Femur (tissue), 1 donor: ENCODE results near the gene RNPS1.
"Not testable (repeated sequence)": the region's sequence is repeated elsewhere in the genome, so short reads cannot be mapped to it uniquely, and the experiment has no call there.

Experiments used
- DNase-seq: peaks from one replicate; pipeline ENCODE4 v3.0.0-alpha.2; 2017

Gene RNPS1

GRCh38 chr16:2253293-2253692 is 14.6 kb downstream of the RNPS1 start:
- no peak for DNase-seq

DNA sequence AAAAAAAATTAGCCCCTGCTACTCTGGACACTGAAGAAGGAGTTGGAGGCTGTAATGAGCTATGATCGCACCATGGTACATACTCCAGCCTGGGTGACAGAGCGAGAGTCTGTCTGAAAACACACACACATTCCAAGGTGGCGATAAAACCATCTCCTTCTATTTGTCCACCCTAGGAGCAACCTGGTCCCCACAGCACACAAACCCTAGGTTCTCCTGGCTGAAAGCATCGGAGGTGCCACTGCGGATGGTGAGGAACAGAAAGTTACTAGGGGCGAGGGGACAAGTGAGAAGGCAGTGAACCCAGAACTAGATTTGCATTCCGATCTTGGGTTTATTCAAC is 15.1 kb downstream of the RNPS1 start:
- DNase-seq = no peak

GRCh38 chr16:2251296-2252111 is 16.4 kb downstream of the RNPS1 start, which contains the start of gene ECI1:
TSS of gene ECI1 (minus strand) at chr16:2251587. CDS start at chr16:2251566, 21 bp downstream.
- peak; percentile 96 for DNase-seq

- no peak for DNase-seq
These were observed 17.2 kb downstream of the RNPS1 start for GRCh38 chr16:2250652-2251295.

- no peak for DNase-seq
These were observed 21.5 kb downstream of the RNPS1 start for GRCh38 chr16:2246301-2246885.

- no peak for DNase-seq
These were observed 22.8 kb downstream of the RNPS1 start for GRCh38 chr16:2244926-2245795.

DNA sequence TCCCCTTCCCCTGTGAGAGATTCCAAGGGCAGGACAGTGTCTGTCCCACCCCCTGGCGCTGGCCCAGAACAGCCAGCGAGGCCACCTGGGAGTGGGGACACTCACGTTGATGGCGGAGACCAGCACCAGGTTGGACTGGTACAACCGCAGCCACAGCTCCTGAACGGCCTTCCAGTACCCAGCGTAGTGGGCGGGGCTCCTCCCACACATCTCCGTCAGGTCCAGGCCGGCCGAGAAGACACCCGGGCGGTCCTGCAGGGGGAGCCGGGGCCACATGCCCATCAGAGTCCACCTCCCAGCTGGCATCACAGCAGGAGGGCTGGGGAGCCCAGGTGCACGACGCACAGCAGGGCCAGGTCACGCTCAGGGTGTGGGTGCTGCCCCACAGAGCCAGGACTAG is 23.6 kb downstream of the RNPS1 start:
- no peak for DNase-seq

- no peak for DNase-seq
These were observed 24.1 kb downstream of the RNPS1 start for GRCh38 chr16:2243781-2244180.

DNA sequence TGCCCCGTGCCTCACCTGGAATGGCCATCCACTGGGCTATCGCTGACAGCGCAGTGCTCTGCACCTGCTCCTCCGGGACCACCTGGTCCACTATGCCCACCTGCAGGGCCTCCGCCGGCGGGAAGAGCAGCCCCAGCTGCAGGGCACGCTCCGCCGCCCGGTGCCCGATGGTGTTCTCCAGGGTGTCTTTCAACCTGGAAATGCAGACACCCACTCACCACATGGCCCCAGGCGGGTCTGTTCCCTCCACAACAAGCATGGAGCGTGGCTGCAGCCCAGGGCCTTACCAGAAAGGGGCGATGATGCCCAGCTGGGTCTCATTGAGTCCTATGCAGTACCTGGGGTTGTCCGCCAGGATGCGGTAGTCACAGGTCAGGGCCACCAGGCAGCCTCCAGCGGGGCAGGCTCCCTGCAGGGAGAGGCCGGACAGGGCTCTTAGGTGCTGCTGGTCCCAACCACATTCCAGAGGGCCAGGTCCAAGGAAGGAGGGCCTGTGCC is 24.8 kb downstream of the RNPS1 start:
- no peak for DNase-seq

GRCh38 chr16:2242598-2242997 is 25.3 kb downstream of the RNPS1 start:
- DNase-seq = no peak

DNA sequence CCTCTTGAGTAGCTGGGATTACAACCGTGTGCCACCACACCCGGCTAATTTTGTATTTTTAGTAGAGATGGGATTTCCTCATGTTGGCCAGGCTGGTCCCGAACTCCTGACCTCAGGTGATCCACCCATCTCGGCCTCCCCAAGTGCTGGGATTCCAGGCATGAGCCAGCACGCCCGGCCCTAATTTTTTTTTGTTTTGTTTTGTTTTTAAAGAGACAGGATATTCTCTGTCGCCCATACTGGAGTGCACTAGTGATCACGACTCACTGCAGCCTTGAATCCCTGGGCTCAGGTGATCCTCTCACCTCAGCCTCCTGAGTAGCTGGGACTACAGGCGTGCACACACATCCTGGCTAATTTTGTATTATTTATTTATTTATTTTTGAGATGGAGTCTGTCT is 27.6 kb downstream of the RNPS1 start:
- DNase-seq = not testable (repeated sequence)

DNA sequence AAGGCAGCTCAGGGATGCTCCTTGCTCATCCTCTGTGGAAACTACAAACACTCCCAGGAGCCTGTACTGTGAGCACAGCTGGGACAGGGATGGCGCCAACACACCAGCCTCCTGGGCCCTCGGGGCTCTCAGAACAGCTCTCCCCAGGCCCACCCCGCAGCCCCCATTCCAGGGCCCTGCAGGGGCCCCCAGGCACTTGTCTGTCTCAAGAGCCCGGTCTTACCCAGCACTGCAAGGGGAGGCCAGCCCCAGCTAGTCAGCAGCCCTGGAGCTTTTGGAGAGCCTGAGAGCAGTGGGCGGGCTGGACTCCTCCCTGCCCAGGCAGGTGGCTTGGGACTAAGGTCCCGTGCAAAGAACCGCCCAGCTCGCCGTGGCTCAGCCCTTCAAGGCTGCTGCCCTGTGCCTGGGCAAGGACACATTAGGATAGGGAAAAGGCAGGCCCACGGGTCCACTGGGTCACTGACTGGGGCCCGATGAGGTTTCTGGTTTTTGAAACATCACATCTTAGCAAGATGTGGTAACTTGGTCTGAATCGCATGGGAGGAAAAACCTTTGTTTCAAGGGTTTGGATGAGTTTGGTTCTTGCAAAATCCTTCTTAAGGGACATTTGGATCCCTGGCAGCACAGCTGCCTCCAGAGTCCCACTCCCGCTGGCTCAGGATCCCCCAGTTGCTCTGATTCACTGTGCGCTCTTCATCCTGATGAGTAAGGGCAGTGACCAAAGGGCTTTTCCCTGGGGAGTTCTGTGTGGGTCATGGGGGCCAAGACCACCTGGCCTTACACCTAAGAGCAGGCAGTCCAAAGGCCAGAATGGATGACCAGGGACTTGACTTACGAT is 28.9 kb downstream of the RNPS1 start:
- no peak for DNase-seq

GRCh38 chr16:2238150-2238837 is 29.6 kb downstream of the RNPS1 start:
- no peak for DNase-seq

DNA sequence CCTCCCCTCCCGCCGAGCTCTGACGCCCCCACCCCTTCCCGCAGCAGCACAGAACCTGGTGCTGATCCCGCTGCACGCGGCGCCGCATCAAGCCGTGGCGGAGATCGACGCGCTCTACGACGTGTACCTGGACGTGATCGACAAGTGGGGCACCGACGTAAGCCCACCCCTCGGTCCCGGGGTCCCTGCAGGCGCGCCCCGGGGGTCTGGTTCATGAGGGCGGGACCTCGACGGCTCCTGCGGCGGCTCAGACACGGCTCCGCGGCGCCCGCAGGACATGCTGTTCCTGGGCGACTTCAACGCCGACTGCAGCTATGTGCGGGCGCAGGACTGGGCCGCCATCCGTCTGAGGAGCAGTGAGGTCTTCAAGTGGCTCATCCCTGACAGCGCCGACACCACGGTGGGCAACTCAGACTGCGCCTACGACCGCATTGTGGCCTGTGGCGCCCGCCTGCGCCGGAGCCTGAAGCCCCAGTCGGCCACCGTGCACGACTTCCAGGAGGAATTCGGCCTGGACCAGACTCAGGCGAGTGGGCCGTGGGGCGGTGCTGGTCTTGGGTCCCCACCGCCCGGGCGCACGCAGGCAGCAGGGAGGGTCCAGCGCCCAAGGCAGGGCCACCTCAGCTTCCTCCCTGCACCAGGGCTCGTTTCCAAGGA is 30.3 kb downstream of the RNPS1 start:
- no peak for DNase-seq

GRCh38 chr16:2237102-2237482 is 30.8 kb downstream of the RNPS1 start:
- no peak for DNase-seq

DNA sequence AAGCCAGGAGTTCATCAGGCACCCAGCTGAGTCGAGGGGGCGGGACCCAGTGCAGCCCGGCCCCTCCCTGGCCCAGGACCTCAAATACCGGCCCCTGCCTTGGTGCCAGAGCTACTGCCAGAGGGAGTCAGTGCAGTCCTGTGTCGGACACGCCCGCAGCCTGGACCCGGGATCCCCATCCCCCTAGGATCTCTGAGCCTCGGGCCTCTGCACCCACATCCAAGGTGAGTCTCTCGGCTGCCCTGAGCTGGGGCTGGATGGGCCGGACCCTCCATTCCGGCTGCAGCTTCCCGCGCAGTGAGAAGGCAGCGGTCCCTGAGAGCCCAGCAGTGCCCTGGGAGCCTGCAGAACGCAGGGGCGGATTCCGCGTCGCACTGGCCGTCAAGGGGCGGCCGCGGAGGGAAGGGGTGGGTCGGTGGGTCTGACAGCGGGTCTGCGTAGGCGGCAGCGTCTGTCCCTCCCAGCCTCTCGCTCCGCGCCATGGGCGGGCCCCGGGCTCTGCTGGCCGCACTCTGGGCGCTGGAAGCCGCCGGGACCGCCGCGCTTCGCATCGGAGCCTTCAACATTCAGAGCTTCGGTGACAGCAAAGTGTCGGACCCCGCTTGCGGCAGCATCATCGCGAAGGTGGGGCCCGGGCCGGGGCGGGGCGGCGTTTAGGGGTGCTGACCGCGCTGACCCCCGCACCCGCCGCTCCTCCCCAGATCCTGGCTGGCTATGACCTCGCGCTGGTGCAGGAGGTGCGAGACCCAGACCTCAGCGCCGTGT is 31.4 kb downstream of the RNPS1 start, which contains the start of gene DNASE1L2:
Gene DNASE1L2 (plus strand): TSS at position 108 of the 765 bp plus-strand sequence. CDS start 373 bp downstream, at position 481.
- DNase-seq = peak; percentile 60

GRCh38 chr16:2235695-2236336 is 32.1 kb downstream of the RNPS1 start:
- DNase-seq = no peak

GRCh38 chr16:2235234-2235651 is 32.7 kb downstream of the RNPS1 start:
- no peak for DNase-seq

GRCh38 chr16:2234813-2235170 is 33.1 kb downstream of the RNPS1 start:
- no peak for DNase-seq
